Measurements from ENCODE around the gene KLHL34. TPM values are rescaled to one million over a fixed set of nuclear protein-coding genes. Genes with fewer than 3 reads are reported as not detected.

KLHL34 gene
- total and polyA plus RNA-seq, 8 donors: 0.06 to 0.18 TPM; not detected in 6

DNA sequence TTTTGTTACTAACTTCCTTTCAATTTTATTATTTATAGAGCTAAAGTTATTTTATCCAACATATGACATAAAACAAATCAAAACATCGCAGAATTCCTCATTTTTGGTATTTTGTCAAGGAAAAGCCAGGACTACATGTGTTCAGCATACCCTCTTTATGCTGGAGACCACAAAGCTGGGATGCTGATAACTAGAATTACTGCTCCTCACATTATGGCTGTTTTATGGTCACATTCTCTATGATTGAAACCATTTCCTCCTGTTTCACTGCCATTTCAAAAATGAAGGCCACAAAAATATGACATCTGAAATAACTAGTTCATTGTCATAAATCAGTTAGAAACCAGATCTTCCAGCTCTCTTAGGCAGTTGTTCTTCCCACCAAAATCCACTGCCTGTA is 41.7 kb downstream of the KLHL34 start:
- H3K27me3 ChIP-seq: no peaks in the 10 kb centered on the region
- 41 to 84% (median 74%) methylated on average over 1 of the region's 1 CpG for WGBS, 5 donors
- intact Hi-C loops (cut with DNase I; ENCODE audit: low total_unique reads): no loop called here
- H3K27ac ChIP-seq: no peak overlapping the region
- no peaks in the 10 kb centered on the region for H3K9me3 ChIP-seq
- no peaks in the 10 kb centered on the region for H3K36me3 ChIP-seq
- H3K4me1 ChIP-seq: no peaks in the 10 kb centered on the region
- no peak overlapping the region for H3K4me3 ChIP-seq
- no peak for TF ChIP-seq POLR2AphosphoS5 (IDR thresholded peaks at IDR 0.05)
- DNase-seq: no peak

DNA sequence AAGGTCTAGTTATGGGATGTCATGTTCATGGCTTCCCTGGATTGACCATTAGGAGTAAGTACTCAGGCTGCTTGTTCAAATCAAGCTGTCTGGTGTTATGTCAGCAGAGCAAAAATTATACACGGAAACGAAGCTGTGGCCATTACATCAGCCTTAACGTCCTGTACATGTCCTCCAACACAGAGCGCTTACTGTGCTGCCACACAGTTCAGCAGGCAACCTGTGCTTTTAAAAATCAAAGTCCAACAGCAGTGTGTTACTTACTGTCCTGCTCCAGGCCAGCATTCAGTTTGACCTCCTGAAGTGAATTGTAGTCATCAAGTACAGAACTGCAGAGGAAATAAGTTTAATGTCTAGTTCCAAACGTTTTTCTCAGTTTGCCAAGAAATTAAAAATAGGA is 46.0 kb downstream of the KLHL34 start:
- intact Hi-C loops (cut with DNase I; ENCODE audit: low total_unique reads): no loop called here

DNA sequence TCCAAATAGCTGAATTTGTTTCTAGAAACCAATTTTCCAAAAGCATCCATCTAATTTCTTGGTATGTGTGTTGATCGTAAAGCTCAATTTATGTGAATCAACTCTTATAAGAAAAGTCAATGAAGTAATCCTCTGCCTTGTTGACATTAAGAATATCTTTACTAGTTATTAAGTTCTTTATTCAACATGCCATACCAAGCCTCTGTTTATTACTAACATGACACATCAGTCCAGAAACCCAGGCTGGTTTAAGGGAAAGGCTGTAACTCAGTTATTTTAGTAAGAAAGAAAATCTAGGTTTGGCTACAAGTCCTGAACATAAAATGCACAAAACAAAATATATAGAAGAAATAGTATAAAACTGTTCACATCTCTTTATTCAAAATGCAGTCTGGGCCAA is 48.0 kb downstream of the KLHL34 start:
- no peak for DNase-seq
- no peak overlapping the region for H3K27ac ChIP-seq
- intact Hi-C loops (cut with DNase I; ENCODE audit: low total_unique reads): no loop called here
- H3K4me1 ChIP-seq: no peaks in the 10 kb centered on the region
- no peaks in the 10 kb centered on the region for H3K36me3 ChIP-seq
- no peaks in the 10 kb centered on the region for H3K9me3 ChIP-seq
- WGBS, 5 donors: 88 to 100% (median 96%) methylated on average over 1 of the region's 1 CpG
- H3K4me3 ChIP-seq: no peak overlapping the region
- no peaks in the 10 kb centered on the region for H3K27me3 ChIP-seq
- TF ChIP-seq EP300 (IDR thresholded peaks at IDR 0.05) (no peak), POLR2AphosphoS5 (IDR thresholded peaks at IDR 0.05) (no peak), POLR2A (IDR thresholded peaks at IDR 0.05) (no peak)
- TF ChIP-seq, protein P1, sequence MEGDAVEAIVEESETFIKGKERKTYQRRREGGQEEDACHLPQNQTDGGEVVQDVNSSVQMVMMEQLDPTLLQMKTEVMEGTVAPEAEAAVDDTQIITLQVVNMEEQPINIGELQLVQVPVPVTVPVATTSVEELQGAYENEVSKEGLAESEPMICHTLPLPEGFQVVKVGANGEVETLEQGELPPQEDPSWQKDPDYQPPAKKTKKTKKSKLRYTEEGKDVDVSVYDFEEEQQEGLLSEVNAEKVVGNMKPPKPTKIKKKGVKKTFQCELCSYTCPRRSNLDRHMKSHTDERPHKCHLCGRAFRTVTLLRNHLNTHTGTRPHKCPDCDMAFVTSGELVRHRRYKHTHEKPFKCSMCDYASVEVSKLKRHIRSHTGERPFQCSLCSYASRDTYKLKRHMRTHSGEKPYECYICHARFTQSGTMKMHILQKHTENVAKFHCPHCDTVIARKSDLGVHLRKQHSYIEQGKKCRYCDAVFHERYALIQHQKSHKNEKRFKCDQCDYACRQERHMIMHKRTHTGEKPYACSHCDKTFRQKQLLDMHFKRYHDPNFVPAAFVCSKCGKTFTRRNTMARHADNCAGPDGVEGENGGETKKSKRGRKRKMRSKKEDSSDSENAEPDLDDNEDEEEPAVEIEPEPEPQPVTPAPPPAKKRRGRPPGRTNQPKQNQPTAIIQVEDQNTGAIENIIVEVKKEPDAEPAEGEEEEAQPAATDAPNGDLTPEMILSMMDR (IDR thresholded peaks at IDR 0.05): no peak

More for the DNA sequence above, 46.0 kb downstream of the KLHL34 start:
- whole genome bisulfite sequencing, 5 donors: 58 to 78% (median 61%) methylated on average over 5 of the region's 5 CpGs
- TF ChIP-seq EP300 (IDR thresholded peaks at IDR 0.05) (no peak), POLR2AphosphoS5 (IDR thresholded peaks at IDR 0.05) (no peak), POLR2A (IDR thresholded peaks at IDR 0.05) (no peak)
- TF ChIP-seq, protein P1 (IDR thresholded peaks at IDR 0.05): no peak
- no peaks in the 10 kb centered on the region for H3K27me3 ChIP-seq
- H3K36me3 ChIP-seq: no peaks in the 10 kb centered on the region
- DNase-seq: no peak
- H3K4me1 ChIP-seq: no peaks in the 10 kb centered on the region
- H3K27ac ChIP-seq: no peak overlapping the region
- H3K4me3 ChIP-seq: no peak overlapping the region
- H3K9me3 ChIP-seq: no peaks in the 10 kb centered on the region

GRCh38 chrX:21606002-21606401 is 52.1 kb downstream of the KLHL34 start:
- Histone ChIP-seq H3K9me3 (no peaks in the 10 kb centered on the region), H3K4me1 (no peaks in the 10 kb centered on the region), H3K27me3 (no peaks in the 10 kb centered on the region), H3K4me3 (no peak overlapping the region), H3K36me3 (no peaks in the 10 kb centered on the region), H3K27ac (no peak overlapping the region)
- TF ChIP-seq EP300 (IDR thresholded peaks at IDR 0.05) (no peak), POLR2A (IDR thresholded peaks at IDR 0.05) (no peak), POLR2AphosphoS5 (IDR thresholded peaks at IDR 0.05) (no peak)
- TF ChIP-seq, protein P1 (IDR thresholded peaks at IDR 0.05): no peak
- intact Hi-C loops (cut with DNase I; ENCODE audit: low total_unique reads): no loop called here
- peak in 1 of 2 donors; percentile 10 for DNase-seq

Other genes with a start within 250 kb of the KLHL34 start
- 100 to 1,000 TPM in 1 of 5 donors, 10 to 100 TPM in 3, 1 to 10 TPM in 1; 1.0 to 126 (median 16.9) TPM for gene SMPX, start 99.8 kb upstream of the KLHL34 start, total RNA-seq
- gene SMPX, start 99.8 kb upstream of the KLHL34 start, polyA plus RNA-seq: 1 to 10 TPM in 1 of 3 donors, not detected in 2; 2.2 TPM
- gene MBTPS2, start 181.3 kb upstream of the KLHL34 start, total RNA-seq: 10 to 100 TPM in 2 of 5 donors, 1 to 10 TPM in 2, not detected in 1; 1.2 to 20.2 (median 11.6) TPM
- 1 to 10 TPM; 1.8 to 2.1 (median 2.0) TPM for gene MBTPS2, start 181.3 kb upstream of the KLHL34 start, polyA plus RNA-seq
- gene YY2, start 197.7 kb upstream of the KLHL34 start, total RNA-seq: 1 to 10 TPM in 2 of 5 donors, not detected in 3; 1.4 to 5.7 TPM
- gene YY2, start 197.7 kb upstream of the KLHL34 start, polyA plus RNA-seq: under 1 TPM; 0.25 to 0.55 (median 0.31) TPM

All from stomach (tissue), 9 donors.